Cardiac muscle cell (in vitro differentiated cells and primary cell): ENCODE data around the gene WDFY1. TPM values are rescaled to one million over a fixed set of nuclear protein-coding genes. Genes with fewer than 3 reads are reported as not detected.

Source experiments
- DNase-seq, 2 donors: peaks; one replicate each; pipeline versions ENCODE4 v3.0.0 to v3.0.0-alpha.2; 2010 to 2017; ENCODE audit warnings: low read depth in 1 of 2, low spot score in 1 of 2
- H3K27ac ChIP-seq: fragments of 200-600 bp; sonication (generic); 2 replicates; pipeline ENCODE4 v1.5.1; 2016
- H3K27me3 ChIP-seq: fragments of 200-600 bp; sonication (generic); 2 replicates; pipeline ENCODE4 v1.6.0; 2016; ENCODE audit warnings: control low read depth
- H3K36me3 ChIP-seq: fragments of 200-600 bp; sonication (generic); 2 replicates; pipeline ENCODE4 v1.5.1; 2016; ENCODE audit warnings: control low read depth
- H3K4me1 ChIP-seq: fragments of 200-600 bp; sonication (generic); 2 replicates; pipeline ENCODE4 v1.8.1; 2017; ENCODE audit warnings: low read depth, mild to moderate bottlenecking, mixed run types
- H3K4me3 ChIP-seq: fragments of 200-600 bp; sonication (generic); 2 replicates; pipeline ENCODE4 v1.5.1; 2016; ENCODE audit warnings: mild to moderate bottlenecking
- H3K9me3 ChIP-seq: fragments of 200-600 bp; sonication (generic); 2 replicates; pipeline ENCODE4 v1.5.1; 2017; ENCODE audit warnings: low read depth, mild to moderate bottlenecking, control low read depth
- CTCF ChIP-seq: IDR thresholded peaks from 2 replicates; pipeline ENCODE4 v1.5.1; 2012; ENCODE audit warnings: low read depth, mild to moderate bottlenecking, low read length
- polyA plus RNA-seq: library from polyadenylated mRNA; unstranded; fragments of >200 nt; fragmentation: Nextera tagmentation; extraction: Ambion mirVana; gene quantifications from 2 replicates; pipeline ENCODE4 v1.2.1, GENCODE V29; 2016
- total RNA-seq: library from RNA; depleted of rRNA; stranded (reverse); fragments of >200 nt; gene quantifications from 2 replicates; pipeline ENCODE4 v1.2.3, GENCODE V29; 2016

The WDFY1 gene
- total and polyA plus RNA-seq, 2 experiments from 2014 or later = 20.7 to 20.8 TPM

DNA sequence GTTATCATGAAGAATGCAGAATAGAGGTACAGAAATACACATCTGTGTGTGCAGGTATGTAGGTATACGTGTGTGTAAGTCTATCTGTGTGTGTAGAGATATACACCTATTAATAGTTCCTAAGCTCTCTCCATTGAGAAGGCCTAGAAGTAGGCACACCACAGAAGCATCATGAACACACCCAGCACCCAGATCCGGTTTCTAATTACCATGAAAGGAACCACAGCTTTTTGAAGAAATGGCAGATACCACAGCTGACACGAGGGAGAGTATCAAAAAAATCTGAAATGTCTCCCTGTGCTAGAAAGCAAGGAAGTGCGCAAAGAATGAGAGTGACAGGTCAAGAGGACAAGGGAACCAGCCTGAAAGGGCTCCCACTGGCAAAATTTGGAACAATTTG, 80.0 kb downstream of the WDFY1 start:
- Histone ChIP-seq H3K27me3 (no peaks in the 10 kb centered on the region), H3K36me3 (no peaks in the 10 kb centered on the region), H3K9me3 (no peaks in the 10 kb centered on the region), H3K27ac (no peak overlapping the region), H3K4me3 (no peak overlapping the region), H3K4me1 (no peaks in the 10 kb centered on the region)
- no peak for DNase-seq
- no peak for TF ChIP-seq CTCF

- no peak for DNase-seq
- Histone ChIP-seq H3K4me1 (no peaks in the 10 kb centered on the region), H3K4me3 (no peak overlapping the region), H3K27me3 (no peaks in the 10 kb centered on the region), H3K9me3 (no peaks in the 10 kb centered on the region), H3K36me3 (no peaks in the 10 kb centered on the region), H3K27ac (no peak overlapping the region)
- no peak for TF ChIP-seq CTCF
Observed at GRCh38 chr2:223863491-223863890, 81.6 kb downstream of the WDFY1 start.

GRCh38 chr2:223860809-223861738, 84.1 kb downstream of the WDFY1 start:
- TF ChIP-seq CTCF = peak; percentile 22
- Histone ChIP-seq H3K27me3 (no peaks in the 10 kb centered on the region), H3K4me3 (no peak overlapping the region), H3K27ac (no peak overlapping the region), H3K4me1 (no peaks in the 10 kb centered on the region), H3K36me3 (no peaks in the 10 kb centered on the region), H3K9me3 (no peaks in the 10 kb centered on the region)
- peak in 1 of 2 donors; percentile 92 for DNase-seq

GRCh38 chr2:223859070-223859469, 86.1 kb downstream of the WDFY1 start:
- TF ChIP-seq CTCF = no peak
- Histone ChIP-seq H3K27ac (no peak overlapping the region), H3K9me3 (no peaks in the 10 kb centered on the region), H3K36me3 (no peaks in the 10 kb centered on the region), H3K4me1 (no peaks in the 10 kb centered on the region), H3K4me3 (no peak overlapping the region), H3K27me3 (no peaks in the 10 kb centered on the region)
- DNase-seq = no peak

GRCh38 chr2:223856584-223856983, 88.6 kb downstream of the WDFY1 start:
- peak in 1 of 2 donors; percentile 8 for DNase-seq
- no peaks in the 10 kb centered on the region for H3K4me1 ChIP-seq
- no peaks in the 10 kb centered on the region for H3K36me3 ChIP-seq
- H3K27ac ChIP-seq = no peak overlapping the region
- TF ChIP-seq CTCF = no peak
- no peak overlapping the region for H3K4me3 ChIP-seq
- H3K9me3 ChIP-seq = no peaks in the 10 kb centered on the region
- H3K27me3 ChIP-seq = no peaks in the 10 kb centered on the region
